GM06990 (cell line): ENCODE measurements around the gene ELMO1.

Experiments used
- DNase-seq: peaks from one replicate; pipeline ENCODE4 v3.0.0-alpha.2; 2011; ENCODE audit not compliant: insufficient read length; ENCODE audit errors: extremely low read depth
- H3K27me3 ChIP-seq: replicated peaks from 2 replicates; pipeline ENCODE4 v1.6.0; 2011; ENCODE audit warnings: low read length; ENCODE audit not compliant: control insufficient read depth, insufficient read depth
- H3K36me3 ChIP-seq: 2 replicates; pipeline ENCODE4 v1.5.1; 2011; ENCODE audit warnings: low read length; ENCODE audit not compliant: control insufficient read depth, insufficient read depth
- H3K4me3 ChIP-seq: replicated peaks from 2 replicates; pipeline ENCODE4 v1.5.1; 2011; ENCODE audit warnings: low read depth, mild to moderate bottlenecking, control low read depth, low read length
- CTCF ChIP-seq: IDR thresholded peaks from 2 replicates; pipeline ENCODE4 v1.5.1; 2011; ENCODE audit warnings: low read length, control low read depth, mild to moderate bottlenecking, inconsistent platforms; ENCODE audit not compliant: insufficient read depth, poor library complexity, severe bottlenecking

Gene ELMO1

GRCh38 chr7:37108615-37109014 lies 340.0 kb downstream of the ELMO1 start:
- no peak overlapping the region for H3K4me3 ChIP-seq
- no peak for DNase-seq
- H3K36me3 ChIP-seq, result no peaks in the 10 kb centered on the region; the same call in 1 of the 2 replicates
- H3K27me3 ChIP-seq, result no peaks in the 10 kb centered on the region
- no peak for TF ChIP-seq CTCF

- TF ChIP-seq CTCF, result no peak
- Histone ChIP-seq H3K4me3 (no peak overlapping the region), H3K27me3 (no peaks in the 10 kb centered on the region), H3K36me3 (no peaks in the 10 kb centered on the region; the same call in 1 of the 2 replicates)
- DNase-seq, result no peak
These were observed 341.5 kb downstream of the ELMO1 start for GRCh38 chr7:37107047-37107750.

DNA sequence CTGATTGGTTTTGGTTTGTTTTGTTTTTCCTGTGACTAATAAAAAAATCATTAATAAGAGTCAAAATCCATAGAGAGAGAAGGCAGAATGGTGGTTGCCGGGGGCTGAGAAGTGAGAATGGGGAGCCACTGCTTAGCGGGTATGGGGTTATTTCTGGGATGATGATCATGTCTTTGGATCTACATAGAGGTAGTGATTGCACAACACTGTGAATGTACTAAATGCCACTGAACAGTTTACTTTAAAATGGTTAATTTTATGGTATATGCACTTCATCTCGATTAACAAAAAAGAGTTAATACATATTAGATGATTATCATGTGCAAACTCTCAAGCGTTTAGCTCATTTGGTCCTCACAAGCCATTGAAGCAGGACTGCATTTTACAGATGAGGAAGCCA lies 342.9 kb downstream of the ELMO1 start:
- no peak overlapping the region for H3K4me3 ChIP-seq
- TF ChIP-seq CTCF, result no peak
- no peak for DNase-seq

GRCh38 chr7:37104822-37105518 lies 343.7 kb downstream of the ELMO1 start:
- Histone ChIP-seq H3K36me3 (no peaks in the 10 kb centered on the region; the same call in 1 of the 2 replicates), H3K27me3 (no peaks in the 10 kb centered on the region), H3K4me3 (no peak overlapping the region)
- no peak for DNase-seq
- no peak for TF ChIP-seq CTCF

More for the DNA sequence above, 342.9 kb downstream of the ELMO1 start:
- Histone ChIP-seq H3K27me3 (no peaks in the 10 kb centered on the region), H3K36me3 (no peaks in the 10 kb centered on the region; the same call in 1 of the 2 replicates)

GRCh38 chr7:37102518-37103137 lies 346.0 kb downstream of the ELMO1 start:
- TF ChIP-seq CTCF, result no peak
- DNase-seq, result no peak
- Histone ChIP-seq H3K27me3 (no peaks in the 10 kb centered on the region), H3K36me3 (no peaks in the 10 kb centered on the region; the same call in 1 of the 2 replicates), H3K4me3 (no peak overlapping the region)
